ENCODE measurements around the gene MGAT5.

The MGAT5 gene

DNA sequence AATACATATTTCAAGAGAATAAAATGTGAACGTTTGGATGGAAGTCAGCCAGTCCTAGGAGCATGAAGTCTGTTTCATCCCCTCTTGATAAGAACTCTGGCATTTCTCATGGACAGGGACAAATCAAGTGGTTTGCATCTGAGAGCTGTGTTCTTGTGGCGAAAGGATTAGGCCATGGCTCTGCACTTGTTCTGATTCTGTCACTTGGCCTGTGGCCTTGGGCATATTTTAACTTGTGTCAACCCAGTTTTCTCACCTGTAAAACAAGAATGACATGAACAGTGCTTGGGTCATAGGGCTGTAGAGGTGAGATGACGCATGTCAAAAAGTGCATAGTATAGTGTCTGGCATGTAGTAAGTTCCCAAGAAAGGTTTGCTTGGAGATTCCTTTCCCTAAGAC, 125.8 kb downstream of the MGAT5 start:
- DNase-seq (no peak), ATAC-seq (no peak)
- Mint-ChIP-seq H3K4me3 (no peak overlapping the region), H3K4me1 (no peaks in the 10 kb centered on the region), H3K9me3 (no peaks in the 10 kb centered on the region), H3K27me3 (no peaks in the 10 kb centered on the region), H3K27ac (no peak overlapping the region)

DNA sequence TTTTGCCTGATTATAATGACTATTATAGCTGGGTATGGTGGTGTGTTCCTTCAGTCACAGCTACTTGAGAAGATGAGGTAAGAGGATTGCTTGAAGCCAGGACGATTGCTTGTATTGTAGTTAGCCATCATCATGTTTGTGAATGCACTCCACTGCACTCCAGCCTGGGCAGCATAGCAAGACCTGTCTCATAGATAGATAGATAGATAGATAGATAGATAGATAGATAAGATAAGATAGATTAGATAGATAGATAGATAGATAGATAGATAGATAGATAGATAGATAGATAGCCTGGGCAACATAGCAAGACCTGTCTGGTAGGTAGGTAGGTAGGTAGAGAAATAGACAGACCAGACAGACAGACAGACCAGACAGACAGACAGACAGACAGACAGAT, 127.3 kb downstream of the MGAT5 start:
- H3K27me3 Mint-ChIP-seq: no peaks in the 10 kb centered on the region
- H3K4me1 Mint-ChIP-seq: no peaks in the 10 kb centered on the region
- DNase-seq (no peak), ATAC-seq (no peak)
- H3K27ac Mint-ChIP-seq: peak overlapping the region in 1 of 2 donors; percentile 9
- no peaks in the 10 kb centered on the region for H3K9me3 Mint-ChIP-seq
- H3K4me3 Mint-ChIP-seq: no peak overlapping the region

DNA sequence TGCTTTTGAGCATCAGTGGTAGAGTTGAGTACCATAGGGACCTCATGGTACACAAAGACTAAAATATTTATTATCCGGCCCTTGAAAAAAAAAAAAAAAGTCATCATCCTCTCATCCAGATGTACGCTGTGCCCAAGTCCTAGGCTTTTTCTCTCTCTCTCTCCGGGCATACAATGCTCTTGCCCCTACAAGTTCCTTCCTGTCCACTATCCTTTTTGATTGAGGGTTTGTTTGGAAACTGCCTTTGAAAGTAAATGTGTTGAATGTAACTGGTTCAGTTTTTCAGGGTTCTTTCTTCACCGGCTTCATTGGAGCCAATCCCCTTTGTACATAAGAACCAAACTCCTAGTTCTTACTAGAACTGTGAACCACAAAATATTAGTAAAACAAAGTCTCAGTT, 130.3 kb downstream of the MGAT5 start:
- Mint-ChIP-seq H3K9me3 (no peaks in the 10 kb centered on the region), H3K27ac (no peak overlapping the region), H3K4me3 (no peak overlapping the region), H3K4me1 (no peaks in the 10 kb centered on the region), H3K27me3 (no peaks in the 10 kb centered on the region)
- ATAC-seq: no peak
- DNase-seq: no peak

DNA sequence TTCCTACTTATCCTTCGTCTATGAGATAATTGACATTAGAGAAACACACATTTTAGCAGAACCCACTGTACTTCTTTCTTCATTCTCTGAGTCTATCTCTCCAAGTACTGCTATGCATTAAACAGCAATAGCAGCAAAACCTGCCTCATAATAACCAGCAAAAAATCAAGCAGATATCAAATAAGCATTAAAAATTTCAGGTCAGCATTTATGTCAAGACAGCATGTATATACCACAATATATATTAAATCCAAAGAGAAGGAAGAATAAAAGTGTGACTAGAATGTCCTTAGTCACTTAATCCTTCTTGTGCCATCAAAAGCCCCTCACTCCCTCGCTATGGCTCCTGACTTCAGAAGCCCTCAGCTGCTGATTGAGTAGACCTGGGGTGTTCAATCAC, 131.3 kb downstream of the MGAT5 start:
- DNase-seq: no peak
- Mint-ChIP-seq H3K4me3 (no peak overlapping the region), H3K4me1 (no peaks in the 10 kb centered on the region), H3K9me3 (no peaks in the 10 kb centered on the region), H3K27me3 (no peaks in the 10 kb centered on the region), H3K27ac (no peak overlapping the region)
- no peak for ATAC-seq

DNA sequence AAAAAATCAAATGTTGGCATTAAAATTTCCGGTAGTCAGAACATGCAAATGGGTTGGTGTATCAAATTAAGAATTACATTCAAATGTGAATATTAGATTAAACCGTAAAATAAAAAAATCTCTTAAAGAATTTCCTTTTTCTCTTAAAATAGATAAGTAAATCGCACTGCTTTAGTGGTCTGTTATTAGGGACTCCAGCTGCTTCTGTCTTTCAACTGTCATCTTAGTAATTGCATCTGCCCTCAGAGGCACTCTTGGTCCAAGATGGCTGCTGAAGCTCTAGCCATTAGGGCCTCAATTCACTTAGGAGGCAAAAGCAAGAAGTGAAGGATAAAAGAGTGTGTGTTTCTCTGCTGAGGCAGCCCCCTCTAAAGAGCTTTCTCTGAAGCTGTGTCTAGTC, 132.4 kb downstream of the MGAT5 start:
- Mint-ChIP-seq H3K27ac (no peak overlapping the region), H3K4me3 (no peak overlapping the region), H3K9me3 (no peaks in the 10 kb centered on the region), H3K27me3 (no peaks in the 10 kb centered on the region), H3K4me1 (peaks cover 7% of the 10 kb centered on the region)
- DNase-seq (no peak), ATAC-seq (no peak)

DNA sequence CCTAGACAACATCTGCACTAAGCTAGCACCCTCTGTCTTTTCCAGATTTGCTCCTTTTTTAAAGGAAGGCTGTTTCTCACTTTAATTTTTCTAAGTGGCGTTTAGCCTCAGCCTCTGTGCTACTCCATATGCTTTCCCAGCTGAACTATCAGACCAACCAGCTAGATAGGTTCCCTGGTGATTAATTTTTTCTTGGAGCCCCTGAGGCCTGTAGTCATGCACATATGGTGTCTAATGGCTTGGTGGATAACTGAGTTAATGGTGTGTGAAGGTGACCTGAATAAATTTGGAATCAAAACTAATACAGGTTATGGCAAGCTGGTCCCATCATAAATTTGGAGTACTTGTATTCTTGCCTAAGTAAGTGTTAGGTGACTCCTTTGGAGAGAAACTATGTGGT, 135.5 kb downstream of the MGAT5 start:
- Mint-ChIP-seq H3K27ac (no peak overlapping the region), H3K4me3 (no peak overlapping the region), H3K9me3 (no peaks in the 10 kb centered on the region), H3K4me1 (peaks cover 19% of the 10 kb centered on the region), H3K27me3 (no peaks in the 10 kb centered on the region)
- ATAC-seq (no peak), DNase-seq (no peak)

DNA sequence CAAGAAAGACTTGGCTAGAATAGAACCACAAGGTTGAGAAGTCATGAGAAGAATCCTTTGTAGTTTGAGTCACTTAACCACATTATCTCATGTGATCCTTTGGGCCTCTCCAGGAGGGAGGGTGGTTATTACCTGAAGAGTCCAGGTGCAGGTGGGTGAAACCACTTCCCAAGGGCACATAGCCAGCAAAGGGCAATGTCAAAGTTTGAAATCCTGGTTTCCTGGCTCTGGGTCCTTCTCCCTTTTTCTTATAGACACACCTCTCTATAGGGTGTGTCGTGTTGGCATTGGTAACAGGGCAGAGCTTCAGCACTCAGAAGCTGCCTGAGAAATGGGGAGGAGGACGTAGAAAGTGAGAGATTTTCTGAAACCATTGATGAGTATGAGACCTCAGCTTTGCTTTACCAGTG, 137.9 kb downstream of the MGAT5 start:
- peak; percentile 74 for ATAC-seq
- H3K27ac Mint-ChIP-seq: no peak overlapping the region
- H3K4me1 Mint-ChIP-seq: peaks cover 19% of the 10 kb centered on the region
- DNase-seq: no peak
- H3K27me3 Mint-ChIP-seq: no peaks in the 10 kb centered on the region
- no peaks in the 10 kb centered on the region for H3K9me3 Mint-ChIP-seq
- H3K4me3 Mint-ChIP-seq: no peak overlapping the region

DNA sequence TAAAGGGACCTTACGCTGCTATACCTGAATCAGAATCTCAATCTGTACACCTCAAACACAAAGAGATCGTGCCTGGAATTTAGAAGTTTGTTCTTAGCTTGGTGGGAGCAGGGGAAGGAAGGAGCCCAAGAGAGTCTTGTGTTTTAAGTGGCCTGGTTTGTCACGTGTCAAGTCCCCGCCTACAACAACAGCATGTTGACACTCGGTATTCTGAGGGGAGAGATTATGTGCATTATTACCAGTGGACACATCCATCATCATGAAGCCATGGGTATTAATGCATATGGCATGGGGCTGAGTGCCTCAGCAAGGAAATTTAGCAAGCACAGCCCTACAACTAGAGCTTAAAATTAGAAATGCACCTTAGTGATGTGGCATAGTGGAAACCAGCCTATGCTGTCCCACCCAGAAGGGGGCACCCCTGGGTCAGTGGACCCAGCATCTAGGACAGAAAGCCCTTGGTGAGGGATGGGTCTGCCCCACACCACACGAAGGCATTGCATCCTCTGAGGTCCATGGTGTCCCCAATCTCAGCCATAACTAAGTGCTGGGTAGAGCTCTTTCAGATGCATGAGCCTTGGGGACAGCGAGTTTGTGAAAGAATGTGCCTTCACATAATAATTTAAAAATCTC, 138.7 kb downstream of the MGAT5 start:
- ATAC-seq: no peak
- Mint-ChIP-seq H3K27me3 (no peaks in the 10 kb centered on the region), H3K4me1 (peaks cover 19% of the 10 kb centered on the region), H3K9me3 (no peaks in the 10 kb centered on the region), H3K4me3 (no peak overlapping the region), H3K27ac (no peak overlapping the region)
- no peak for DNase-seq

DNA sequence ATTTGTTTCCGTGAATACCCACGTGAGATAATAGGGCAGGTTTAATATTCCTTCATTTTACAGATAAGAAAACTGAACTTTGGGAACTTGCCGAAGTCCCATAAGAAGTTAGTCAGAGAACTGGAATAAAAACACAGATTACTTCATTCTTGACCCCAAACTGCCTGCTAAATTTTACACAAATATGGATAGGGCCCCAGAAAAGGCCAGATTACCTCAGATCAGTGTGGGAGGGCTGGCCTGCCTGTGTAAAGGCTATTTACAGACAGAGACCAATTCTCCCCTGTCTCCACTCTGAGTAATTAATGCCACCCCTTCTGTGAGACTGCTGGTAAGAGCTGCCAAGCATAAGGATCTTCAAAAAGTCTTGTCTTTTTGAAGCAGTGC, 139.2 kb downstream of the MGAT5 start:
- Mint-ChIP-seq H3K4me3 (no peak overlapping the region), H3K4me1 (peaks cover 19% of the 10 kb centered on the region), H3K27ac (no peak overlapping the region), H3K9me3 (no peaks in the 10 kb centered on the region), H3K27me3 (no peaks in the 10 kb centered on the region)
- ATAC-seq: no peak
- no peak for DNase-seq

DNA sequence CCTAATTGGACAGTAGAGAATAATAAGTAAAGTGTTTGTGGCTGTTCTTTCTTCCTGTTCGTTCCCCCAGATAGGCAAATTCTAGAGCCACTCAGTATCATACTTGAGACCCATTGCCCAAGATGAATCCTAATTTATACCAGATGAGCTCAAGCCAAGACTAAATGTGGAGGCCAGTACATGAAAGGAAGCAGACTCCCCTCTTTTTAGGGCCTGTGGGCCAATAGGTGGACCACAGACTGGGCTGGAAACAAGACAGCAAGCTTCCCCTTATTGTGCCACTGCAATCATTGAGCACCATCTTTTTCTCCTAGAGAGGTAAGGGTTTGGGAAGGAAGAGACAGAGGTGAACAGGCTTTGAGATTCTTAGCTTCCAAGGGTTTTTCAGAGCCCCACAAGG, 141.9 kb downstream of the MGAT5 start:
- no peaks in the 10 kb centered on the region for H3K27me3 Mint-ChIP-seq
- no peak for ATAC-seq

DNA sequence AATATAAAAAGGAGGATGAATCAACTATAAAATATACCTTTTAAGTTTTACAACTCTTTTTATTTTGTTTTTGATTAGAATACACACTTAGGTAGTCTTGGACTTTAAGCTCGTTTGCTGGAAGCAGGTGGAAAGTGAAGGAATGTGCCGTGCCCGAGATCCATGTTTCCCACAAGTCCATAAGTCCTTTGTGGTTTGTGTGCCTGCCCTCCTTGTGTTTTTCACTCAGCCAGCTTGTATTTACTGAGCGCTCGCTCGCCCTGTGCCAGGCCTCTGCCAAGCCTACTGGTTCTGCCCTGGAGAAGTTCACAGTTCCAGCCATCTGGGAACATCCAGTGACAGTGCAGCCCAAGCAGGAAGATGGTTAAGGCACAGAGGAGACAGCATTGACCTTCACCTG, 142.6 kb downstream of the MGAT5 start:
- Mint-ChIP-seq H3K27me3 (no peaks in the 10 kb centered on the region), H3K27ac (peak overlapping the region; percentile 4 to 10), H3K9me3 (no peaks in the 10 kb centered on the region), H3K4me1 (peaks cover 10% of the 10 kb centered on the region), H3K4me3 (no peak overlapping the region)
- ATAC-seq (no peak), DNase-seq (no peak)

More for the DNA sequence above, 141.9 kb downstream of the MGAT5 start:
- H3K27ac Mint-ChIP-seq: no peak overlapping the region
- H3K9me3 Mint-ChIP-seq: no peaks in the 10 kb centered on the region
- peaks cover 18% of the 10 kb centered on the region for H3K4me1 Mint-ChIP-seq
- no peak overlapping the region for H3K4me3 Mint-ChIP-seq
- DNase-seq: no peak

DNA sequence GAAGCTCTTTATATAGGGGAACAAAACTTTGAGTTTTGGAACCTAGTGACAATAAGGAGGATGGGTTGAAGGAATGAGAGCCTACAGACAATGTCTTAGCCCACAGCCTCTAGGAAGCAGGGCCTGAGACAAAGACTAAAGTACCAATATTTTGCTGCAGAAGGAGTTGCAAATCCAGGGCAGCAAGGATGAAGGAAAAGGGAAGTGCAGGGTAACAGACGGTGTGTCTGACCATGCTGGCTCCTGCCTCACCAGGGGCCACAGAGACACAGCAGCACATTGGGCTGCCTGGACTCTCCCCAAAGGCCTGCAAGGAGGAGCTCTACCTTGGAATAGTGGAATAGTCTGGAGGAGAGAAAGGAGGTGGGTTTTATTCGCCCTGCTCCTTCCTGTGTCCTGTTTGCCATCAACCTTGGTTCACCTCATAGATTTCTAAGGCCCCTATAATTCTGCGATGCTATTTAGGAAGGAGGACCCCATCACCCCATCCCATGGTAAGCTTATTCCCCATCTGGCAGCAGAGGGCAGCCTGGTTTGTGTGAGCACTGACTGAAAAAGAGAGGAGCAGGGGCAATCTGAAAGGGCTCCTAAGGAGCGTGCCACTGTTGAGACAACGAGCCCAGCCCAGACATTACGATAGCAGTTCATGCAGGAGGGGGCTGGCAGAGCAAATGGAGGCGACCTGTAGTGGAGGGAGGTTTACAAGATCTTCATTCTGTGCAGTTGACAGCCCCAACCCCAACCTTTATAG, 143.4 kb downstream of the MGAT5 start:
- H3K4me1 Mint-ChIP-seq: peaks cover 2% of the 10 kb centered on the region
- no peak for DNase-seq
- peak overlapping the region in 1 of 2 donors; percentile 10 for H3K27ac Mint-ChIP-seq
- no peaks in the 10 kb centered on the region for H3K9me3 Mint-ChIP-seq
- ATAC-seq: no peak
- H3K27me3 Mint-ChIP-seq: no peaks in the 10 kb centered on the region
- H3K4me3 Mint-ChIP-seq: no peak overlapping the region

DNA sequence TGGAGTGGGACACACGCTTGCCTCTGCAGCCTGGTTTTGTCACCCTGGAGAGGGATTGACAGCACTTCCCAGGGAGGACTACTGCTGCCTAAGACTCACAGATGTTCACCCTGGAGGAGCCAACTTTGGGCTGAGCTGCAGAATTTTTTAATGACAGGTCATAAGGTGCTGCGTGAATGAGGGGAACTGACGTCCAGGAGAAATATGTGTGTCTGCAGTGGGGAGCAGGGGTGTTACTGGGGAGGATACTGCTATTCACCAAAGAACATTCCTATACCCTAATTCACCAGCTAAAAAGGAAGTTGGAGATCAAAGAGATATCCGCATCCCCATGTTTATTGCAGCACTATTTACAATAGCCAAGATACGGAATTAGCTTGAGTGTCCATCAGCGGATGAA, 144.4 kb downstream of the MGAT5 start:
- H3K4me1 Mint-ChIP-seq: no peaks in the 10 kb centered on the region

DNA sequence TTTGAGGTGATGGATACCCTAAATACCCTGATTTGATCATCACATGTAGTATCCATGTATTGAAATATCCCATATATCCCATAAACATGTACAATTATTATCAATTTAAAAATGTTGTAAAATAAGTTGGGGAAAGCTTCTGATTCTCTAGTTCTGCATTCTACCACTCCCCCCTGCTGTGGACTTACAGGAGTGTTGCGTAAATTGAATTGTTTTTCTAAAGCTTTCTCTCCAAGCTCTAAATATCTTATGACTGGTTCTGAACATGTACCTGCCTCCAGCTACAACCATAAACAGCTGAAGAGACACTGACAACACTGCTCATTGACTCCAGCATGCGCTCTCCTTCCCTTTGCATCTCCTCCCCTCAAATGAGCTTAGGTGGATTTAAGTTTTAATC, 145.2 kb downstream of the MGAT5 start:
- no peaks in the 10 kb centered on the region for H3K27me3 Mint-ChIP-seq
- no peaks in the 10 kb centered on the region for H3K4me1 Mint-ChIP-seq
- no peak for ATAC-seq
- H3K9me3 Mint-ChIP-seq: no peaks in the 10 kb centered on the region
- DNase-seq: no peak
- no peak overlapping the region for H3K4me3 Mint-ChIP-seq
- H3K27ac Mint-ChIP-seq: no peak overlapping the region

More for the DNA sequence above, 144.4 kb downstream of the MGAT5 start:
- no peaks in the 10 kb centered on the region for H3K9me3 Mint-ChIP-seq
- ATAC-seq: no peak
- no peak for DNase-seq
- no peaks in the 10 kb centered on the region for H3K27me3 Mint-ChIP-seq
- no peak overlapping the region for H3K4me3 Mint-ChIP-seq
- H3K27ac Mint-ChIP-seq: no peak overlapping the region

DNA sequence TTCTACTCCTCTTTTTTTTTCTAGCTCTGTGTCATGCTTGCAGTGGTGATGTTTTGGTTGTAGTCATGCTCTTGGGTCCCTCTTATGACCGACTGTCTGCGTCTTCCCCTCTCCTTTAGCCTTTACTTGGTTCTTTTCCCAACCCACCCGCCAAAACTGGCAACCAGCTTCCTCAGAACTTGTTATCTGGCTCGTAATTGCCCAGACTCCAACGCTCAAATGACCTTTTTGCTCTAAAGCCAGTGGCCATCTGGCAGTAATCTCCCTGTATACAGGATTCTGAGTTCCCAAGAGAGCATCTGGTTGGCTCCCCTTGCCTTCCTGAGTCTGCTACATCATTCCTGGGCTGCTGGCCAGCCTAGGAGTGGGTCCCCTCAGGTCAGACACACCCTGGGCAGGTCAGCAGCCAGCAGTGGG, 147.2 kb downstream of the MGAT5 start:
- Mint-ChIP-seq H3K4me1 (no peaks in the 10 kb centered on the region), H3K9me3 (no peaks in the 10 kb centered on the region), H3K4me3 (no peak overlapping the region), H3K27ac (no peak overlapping the region), H3K27me3 (no peaks in the 10 kb centered on the region)
- no peak for DNase-seq
- no peak for ATAC-seq

DNA sequence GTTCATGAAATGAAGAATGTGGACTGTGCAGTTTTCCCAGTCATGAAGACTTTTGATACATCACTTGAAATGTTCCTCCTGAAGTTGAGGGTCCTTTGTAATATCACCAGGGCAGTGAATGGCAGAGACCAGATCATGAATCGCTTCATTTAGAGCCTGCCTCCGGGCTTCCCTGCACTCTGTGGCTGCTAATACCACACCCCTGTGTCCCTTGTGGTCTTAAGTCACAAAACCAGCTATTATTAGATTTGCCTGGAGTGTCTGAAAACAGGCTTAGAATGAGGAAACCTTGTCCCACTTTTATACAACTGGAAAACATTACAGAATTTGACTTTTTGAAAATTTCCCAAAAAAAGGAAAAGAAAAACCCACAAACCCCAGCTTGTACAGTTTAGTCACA, 147.9 kb downstream of the MGAT5 start:
- ATAC-seq (no peak), DNase-seq (no peak)
- Mint-ChIP-seq H3K4me3 (no peak overlapping the region), H3K9me3 (no peaks in the 10 kb centered on the region), H3K4me1 (no peaks in the 10 kb centered on the region), H3K27me3 (no peaks in the 10 kb centered on the region), H3K27ac (no peak overlapping the region)

DNA sequence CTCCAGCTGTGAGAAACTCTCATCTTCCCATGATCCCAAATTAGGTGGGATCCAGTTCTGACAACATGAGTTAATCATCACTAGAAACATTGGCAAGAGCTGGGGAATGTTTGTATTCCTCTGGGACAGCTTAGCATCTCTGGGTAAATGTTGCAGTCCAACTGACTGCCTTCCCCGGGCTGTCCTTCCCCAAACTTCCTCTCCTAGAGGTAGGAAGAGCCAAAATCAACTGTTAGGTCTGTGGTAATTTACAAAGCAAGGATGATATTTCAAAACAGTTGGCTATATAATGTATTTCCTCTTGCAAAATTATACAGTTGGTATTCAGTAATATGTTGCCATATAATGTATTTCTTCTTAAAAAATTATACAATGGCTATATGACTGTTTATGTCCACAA, 148.5 kb downstream of the MGAT5 start:
- ATAC-seq: no peak
- DNase-seq: no peak
- no peak overlapping the region for H3K27ac Mint-ChIP-seq
- H3K27me3 Mint-ChIP-seq: no peaks in the 10 kb centered on the region
- H3K9me3 Mint-ChIP-seq: no peaks in the 10 kb centered on the region
- no peak overlapping the region for H3K4me3 Mint-ChIP-seq
- no peaks in the 10 kb centered on the region for H3K4me1 Mint-ChIP-seq

All from stimulated activated naive CD8-positive, alpha-beta T cell treated with anti-CD3 and anti-CD28 coated beads, Interleukin-15, amount 100 ng/mL, for 72 hours (primary cell).